Cardiac fibroblast (primary cell): ENCODE data around the gene DNAJC4.
A peak's percentile ranks its signal among the peaks of the same experiment; 100 is the strongest.

ENCODE experiments used
- DNase-seq, 2 donors: peaks; one replicate each; pipeline versions ENCODE4 v3.0.0 to v3.0.0-alpha.2; 2010; ENCODE audit warnings: low read depth in 2 of 2
- H3K4me3 ChIP-seq, 2 donors: replicated peaks in 1 of 2; 1 replicate in 1 of 2; 2 replicates in 1 of 2; pipeline ENCODE4 v1.5.1; 2011; ENCODE audit warnings: low read depth in 2 of 2, low read length in 2 of 2, mild to moderate bottlenecking in 2 of 2, moderate library complexity in 1 of 2
- CTCF ChIP-seq: IDR thresholded peaks from one replicate; pipeline ENCODE4 v1.5.1; 2011; ENCODE audit warnings: low read depth, mild to moderate bottlenecking, low read length, inconsistent platforms

The DNAJC4 gene

GRCh38 chr11:64224151-64224890, 6.0 kb upstream of the DNAJC4 start:
- DNase-seq, result peak in 1 of 2 donors; percentile 51
- no peak for TF ChIP-seq CTCF
- no peak overlapping the region for H3K4me3 ChIP-seq

GRCh38 chr11:64224891-64225607, 5.3 kb upstream of the DNAJC4 start:
- no peak for DNase-seq
- TF ChIP-seq CTCF, result no peak
- H3K4me3 ChIP-seq, result peak overlapping the region; percentile 84 to 89

GRCh38 chr11:64225608-64226506, 4.5 kb upstream of the DNAJC4 start, which contains the start of the genes NUDT22 and TRPT1:
NUDT22 (plus strand) TSS chr11:64226274; CDS start chr11:64226653, 379 bp downstream.
TRPT1 (minus strand) TSS chr11:64226186; CDS start chr11:64225860, 326 bp downstream.
- TF ChIP-seq CTCF, result peak; percentile 35
- DNase-seq, result peak; percentile 74 to 82
- H3K4me3 ChIP-seq, result peak within 1 kb of the TSS; percentile 84 to 89

GRCh38 chr11:64226507-64227051, 3.8 kb upstream of the DNAJC4 start:
- no peak for DNase-seq
- TF ChIP-seq CTCF, result no peak
- peak overlapping the region; percentile 84 to 89 for H3K4me3 ChIP-seq

- peak overlapping the region; percentile 84 to 89 for H3K4me3 ChIP-seq
Measured at GRCh38 chr11:64227405-64227956, 2.9 kb upstream of the DNAJC4 start.

More at GRCh38 chr11:64227405-64227956, 2.9 kb upstream of the DNAJC4 start:
- DNase-seq, result peak in 1 of 2 donors; percentile 51
- TF ChIP-seq CTCF, result no peak
